Neuron (in vitro differentiated cells): ENCODE data around the gene BICDL2.
A peak's percentile ranks its signal among the peaks of the same experiment; 100 is the strongest.

Source experiments
- H2AFZ ChIP-seq: one replicate; pipeline ENCODE4 v1.6.1; 2013; ENCODE audit warnings: low read depth, mild to moderate bottlenecking, inconsistent platforms, low read length, moderate library complexity
- H3K27me3 ChIP-seq: one replicate; pipeline ENCODE4 v1.6.1; 2013; ENCODE audit warnings: low read length; ENCODE audit not compliant: insufficient read depth
- H3K36me3 ChIP-seq: one replicate; pipeline ENCODE4 v1.6.1; 2013; ENCODE audit warnings: low read length; ENCODE audit not compliant: insufficient read depth
- H3K4me1 ChIP-seq: one replicate; pipeline ENCODE4 v1.6.1; 2013; ENCODE audit warnings: low read length; ENCODE audit not compliant: insufficient read depth
- H3K4me3 ChIP-seq: 2 replicates; pipeline ENCODE4 v1.5.1; 2013; ENCODE audit warnings: mild to moderate bottlenecking, low read length, moderate library complexity
- H3K9me3 ChIP-seq: one replicate; pipeline ENCODE4 v1.6.1; 2013; ENCODE audit warnings: low read length

The BICDL2 gene

DNA sequence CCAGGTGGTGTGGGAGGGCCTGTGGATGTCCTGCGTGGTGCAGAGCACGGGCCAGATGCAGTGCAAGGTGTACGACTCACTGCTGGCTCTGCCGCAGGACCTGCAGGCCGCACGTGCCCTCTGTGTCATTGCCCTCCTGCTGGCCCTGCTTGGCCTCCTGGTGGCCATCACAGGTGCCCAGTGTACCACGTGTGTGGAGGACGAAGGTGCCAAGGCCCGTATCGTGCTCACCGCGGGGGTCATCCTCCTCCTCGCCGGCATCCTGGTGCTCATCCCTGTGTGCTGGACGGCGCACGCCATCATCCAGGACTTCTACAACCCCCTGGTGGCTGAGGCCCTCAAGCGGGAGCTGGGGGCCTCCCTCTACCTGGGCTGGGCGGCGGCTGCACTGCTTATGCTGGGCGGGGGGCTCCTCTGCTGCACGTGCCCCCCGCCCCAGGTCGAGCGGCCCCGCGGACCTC, 23.2 kb downstream of the BICDL2 start:
- Histone ChIP-seq H3K36me3 (no peaks in the 10 kb centered on the region), H3K9me3 (no peaks in the 10 kb centered on the region), H2AFZ (no peak overlapping the region), H3K4me3 (no peak overlapping the region), H3K4me1 (peaks cover 2% of the 10 kb centered on the region), H3K27me3 (peaks cover 68% of the 10 kb centered on the region)

GRCh38 chr16:3012828-3013420, 23.8 kb downstream of the BICDL2 start, which contains the start of gene CLDN9:
Gene CLDN9, plus strand, starts transcription at chr16:3012923. Its CDS starts 440 bp downstream, at chr16:3013363.
- Histone ChIP-seq H3K9me3 (no peaks in the 10 kb centered on the region), H2AFZ (no peak within 1 kb of the TSS), H3K4me3 (no peak within 1 kb of the TSS), H3K27me3 (peaks cover 74% of the 10 kb centered on the region), H3K36me3 (no peaks in the 10 kb centered on the region), H3K4me1 (peaks cover 8% of the 10 kb centered on the region)

DNA sequence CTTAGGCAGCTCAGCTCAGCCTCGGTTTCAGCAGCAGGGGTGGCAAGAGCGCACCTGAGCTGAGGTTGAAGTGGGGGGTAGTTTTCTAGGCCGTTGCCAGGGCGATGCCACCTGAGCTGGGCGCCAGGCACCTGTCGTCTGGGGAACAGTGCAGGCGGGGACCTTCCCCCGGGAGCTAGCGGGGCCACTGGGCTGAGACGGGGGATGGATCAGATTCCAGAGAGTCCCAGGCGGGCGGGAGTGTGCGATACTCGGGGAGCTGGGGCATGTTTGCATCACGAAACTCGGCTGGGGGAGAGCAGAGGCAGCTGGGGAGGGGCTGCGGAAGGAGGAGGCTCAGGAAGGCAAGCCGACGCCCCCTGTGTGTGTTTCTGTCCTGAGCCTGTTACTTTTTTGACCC, 24.5 kb downstream of the BICDL2 start:
- Histone ChIP-seq H3K9me3 (no peaks in the 10 kb centered on the region), H3K4me1 (peaks cover 8% of the 10 kb centered on the region), H3K4me3 (no peak overlapping the region), H2AFZ (no peak overlapping the region), H3K27me3 (peaks cover 78% of the 10 kb centered on the region), H3K36me3 (no peaks in the 10 kb centered on the region)

DNA sequence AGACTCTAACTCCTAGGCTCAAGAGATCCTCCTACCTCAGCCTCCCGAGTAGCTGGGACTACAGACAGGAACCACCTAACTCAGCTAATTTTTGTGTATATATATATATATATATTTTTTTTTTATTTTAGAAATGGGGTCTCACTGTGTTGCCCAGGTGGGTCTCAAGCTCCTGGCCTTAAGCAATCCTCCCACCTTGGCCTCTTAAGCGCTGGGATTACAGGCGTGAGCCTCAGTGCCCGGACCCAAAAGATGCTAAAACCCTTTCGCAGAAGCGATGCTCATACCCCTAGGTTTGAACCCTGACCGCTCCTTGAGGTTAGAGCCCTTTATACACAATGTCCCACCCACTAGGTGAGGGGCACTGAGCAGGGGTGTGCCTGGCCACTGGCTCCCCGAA, 26.2 kb downstream of the BICDL2 start:
- Histone ChIP-seq H3K27me3 (peaks cover 85% of the 10 kb centered on the region), H3K4me1 (peaks cover 8% of the 10 kb centered on the region), H3K9me3 (no peaks in the 10 kb centered on the region), H2AFZ (no peak overlapping the region), H3K4me3 (no peak overlapping the region), H3K36me3 (no peaks in the 10 kb centered on the region)

GRCh38 chr16:3009568-3010390, 27.0 kb downstream of the BICDL2 start:
- Histone ChIP-seq H3K9me3 (no peaks in the 10 kb centered on the region), H3K4me3 (no peak overlapping the region), H3K27me3 (peaks cover 83% of the 10 kb centered on the region)

GRCh38 chr16:3008690-3009037, 28.1 kb downstream of the BICDL2 start:
- H3K4me1 ChIP-seq, result peaks cover 12% of the 10 kb centered on the region
- H3K9me3 ChIP-seq, result no peaks in the 10 kb centered on the region
- no peak overlapping the region for H2AFZ ChIP-seq
- H3K27me3 ChIP-seq, result peaks cover 74% of the 10 kb centered on the region
- H3K4me3 ChIP-seq, result no peak overlapping the region
- H3K36me3 ChIP-seq, result no peaks in the 10 kb centered on the region

More at GRCh38 chr16:3009568-3010390, 27.0 kb downstream of the BICDL2 start:
- H3K36me3 ChIP-seq, result no peaks in the 10 kb centered on the region
- no peak overlapping the region for H2AFZ ChIP-seq
- H3K4me1 ChIP-seq, result peaks cover 11% of the 10 kb centered on the region

DNA sequence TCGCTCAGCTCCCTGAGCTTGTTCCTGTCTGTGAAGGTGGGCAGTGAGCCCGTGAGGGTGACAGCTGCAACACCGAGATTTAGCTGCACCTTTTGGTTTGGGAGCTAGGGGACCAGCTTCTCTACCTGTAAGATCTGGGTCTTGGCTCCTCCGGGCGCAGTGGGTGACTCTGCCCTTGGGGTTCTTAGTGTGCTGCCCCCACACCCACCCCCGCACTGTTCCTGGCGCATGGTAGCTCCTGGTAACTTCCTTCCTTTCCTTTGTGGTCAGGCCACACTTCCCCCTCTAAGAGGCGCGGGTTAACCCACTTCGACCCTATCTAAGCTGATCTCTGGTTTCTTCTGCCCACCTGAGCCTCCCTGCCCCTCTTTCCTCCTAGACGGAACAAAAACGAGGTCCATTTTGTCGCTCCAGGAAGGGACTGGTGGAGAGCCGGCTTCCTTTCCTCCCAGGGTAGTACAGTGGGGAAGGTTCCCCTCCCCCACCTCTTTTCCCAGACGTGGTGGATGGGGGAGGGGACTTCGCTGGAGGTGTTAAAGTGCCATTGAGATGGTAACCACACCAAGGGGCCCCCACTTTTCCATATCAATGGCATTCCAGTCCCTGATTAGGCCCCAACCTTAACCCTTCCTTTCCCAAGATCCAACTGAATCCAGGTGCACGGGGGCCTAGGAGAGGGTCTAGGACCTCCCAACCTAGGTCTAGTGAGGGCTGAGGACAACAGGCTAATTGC, 28.6 kb downstream of the BICDL2 start:
- Histone ChIP-seq H2AFZ (no peak overlapping the region), H3K4me1 (peaks cover 12% of the 10 kb centered on the region), H3K9me3 (no peaks in the 10 kb centered on the region), H3K4me3 (no peak overlapping the region), H3K27me3 (peaks cover 68% of the 10 kb centered on the region), H3K36me3 (no peaks in the 10 kb centered on the region)

GRCh38 chr16:3007059-3007956, 29.4 kb downstream of the BICDL2 start:
- Histone ChIP-seq H3K36me3 (no peaks in the 10 kb centered on the region), H3K4me1 (peaks cover 12% of the 10 kb centered on the region), H3K4me3 (no peak overlapping the region), H2AFZ (no peak overlapping the region), H3K27me3 (peaks cover 60% of the 10 kb centered on the region), H3K9me3 (no peaks in the 10 kb centered on the region)

DNA sequence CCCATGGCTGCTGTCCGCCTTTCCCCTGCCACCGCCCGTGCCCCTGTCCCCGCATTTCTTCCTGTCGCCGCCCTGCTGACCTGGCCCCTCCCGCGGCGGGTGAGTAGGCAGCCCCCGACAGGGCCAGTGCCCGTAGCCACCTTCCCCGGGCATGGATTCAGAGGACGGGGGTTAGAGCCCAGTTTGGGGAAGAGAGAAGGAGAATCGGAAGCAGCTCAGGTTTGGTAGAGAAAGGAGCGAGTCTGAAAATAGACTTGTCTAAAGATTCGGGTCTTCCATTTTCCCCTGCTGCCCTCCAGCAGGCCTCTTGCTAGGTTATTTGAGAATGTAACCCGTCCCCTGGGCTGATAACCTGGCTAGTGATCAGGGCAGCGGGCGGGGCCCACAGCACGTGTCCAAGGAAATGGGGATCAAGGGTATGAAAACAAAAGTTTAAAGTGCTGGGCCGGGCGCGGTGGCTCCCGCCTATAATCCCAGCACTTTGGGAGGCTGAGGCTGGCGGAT, 31.9 kb downstream of the BICDL2 start:
- Histone ChIP-seq H3K9me3 (no peaks in the 10 kb centered on the region), H3K27me3 (peaks cover 58% of the 10 kb centered on the region), H3K36me3 (no peaks in the 10 kb centered on the region), H2AFZ (no peak overlapping the region), H3K4me3 (no peak overlapping the region), H3K4me1 (peaks cover 9% of the 10 kb centered on the region)

DNA sequence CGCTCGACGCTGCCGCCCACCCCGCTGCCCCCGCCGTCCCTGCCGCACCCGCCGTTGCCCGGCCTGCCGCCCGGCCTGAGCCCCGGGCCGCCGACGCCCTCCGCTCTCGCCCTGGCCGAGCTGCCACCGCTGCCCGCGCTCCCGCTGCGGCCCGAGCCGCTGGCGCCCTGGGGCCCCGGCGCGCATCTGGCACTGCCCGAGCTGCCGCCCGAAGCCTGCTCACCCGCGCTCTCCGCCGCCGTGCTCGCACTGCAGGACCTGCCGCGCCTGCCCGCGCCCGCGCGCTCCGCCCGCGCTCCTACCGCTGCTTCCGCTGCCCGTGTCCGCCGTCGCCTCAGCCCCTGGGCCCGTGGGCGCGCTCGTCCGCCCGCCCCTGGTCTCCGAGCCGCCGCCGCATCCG, 32.4 kb downstream of the BICDL2 start:
- Histone ChIP-seq H3K9me3 (no peaks in the 10 kb centered on the region), H2AFZ (no peak overlapping the region), H3K27me3 (peaks cover 58% of the 10 kb centered on the region), H3K4me1 (peaks cover 9% of the 10 kb centered on the region), H3K36me3 (no peaks in the 10 kb centered on the region), H3K4me3 (peak overlapping the region; percentile 31)

- H3K4me3 ChIP-seq, result peak overlapping the region; percentile 31
- H2AFZ ChIP-seq, result no peak overlapping the region
- peaks cover 9% of the 10 kb centered on the region for H3K4me1 ChIP-seq
- no peaks in the 10 kb centered on the region for H3K9me3 ChIP-seq
- H3K27me3 ChIP-seq, result peaks cover 62% of the 10 kb centered on the region
- H3K36me3 ChIP-seq, result no peaks in the 10 kb centered on the region
Observed at GRCh38 chr16:3003582-3004270, 33.0 kb downstream of the BICDL2 start.

- H3K9me3 ChIP-seq, result no peaks in the 10 kb centered on the region
- no peak overlapping the region for H2AFZ ChIP-seq
- H3K36me3 ChIP-seq, result no peaks in the 10 kb centered on the region
- H3K4me3 ChIP-seq, result no peak overlapping the region
- peaks cover 3% of the 10 kb centered on the region for H3K4me1 ChIP-seq
- peaks cover 61% of the 10 kb centered on the region for H3K27me3 ChIP-seq
Observed at GRCh38 chr16:3001316-3001715, 35.4 kb downstream of the BICDL2 start.
